ENCODE measurements around the gene TMEM63B. TPM values are rescaled to one million over a fixed set of nuclear protein-coding genes. Genes with fewer than 3 reads are reported as not detected.

TMEM63B gene
- total RNA-seq, 2 experiments from 2014 or later = 15.5 to 17.9 TPM

DNA sequence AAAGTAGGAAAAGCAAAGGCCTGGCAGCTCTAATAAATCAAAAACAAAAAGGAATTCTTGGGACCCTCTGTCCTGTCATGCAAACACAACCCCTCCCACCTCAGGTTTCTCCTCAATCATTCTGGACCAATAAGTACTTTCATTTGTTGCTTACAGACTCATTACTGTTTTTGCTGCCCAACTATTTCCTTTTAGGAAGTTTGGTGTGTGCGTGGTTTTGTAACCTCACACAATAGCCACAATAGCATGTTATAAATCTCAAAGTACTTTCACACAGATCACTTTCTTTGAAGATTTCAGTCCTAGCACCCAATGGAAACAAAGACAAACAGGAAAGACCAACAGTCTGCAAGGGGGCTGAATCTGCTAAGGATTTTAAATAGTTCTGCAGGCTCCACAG, 4.6 kb upstream of the TMEM63B start:
- CTCF ChIA-PET = interaction anchor here (0.7 to 1.1 kb wide), 3 partner anchors 9 to 27 kb away, joined by 3 to 6 read pairs (median 3); no protein-coding TSS in a partner anchor
- H3K4me3 Mint-ChIP-seq = peak overlapping the region; percentile 50
- POLR2A ChIA-PET = interaction anchor here (0.6 to 1.2 kb wide), 2 partner anchors 124 to 142 kb away, joined by 4 to 5 read pairs; partner anchors contain the start of gene HSP90AB1
- H3K36me3 Mint-ChIP-seq (ENCODE audit: low read depth) = peaks cover 35% of the 10 kb centered on the region
- peak overlapping the region; percentile 72 for H3K27ac Mint-ChIP-seq
- H3K4me1 Mint-ChIP-seq (ENCODE audit: low read depth) = peaks cover 78% of the 10 kb centered on the region
- H3K27me3 Mint-ChIP-seq (ENCODE audit: low read depth) = no peaks in the 10 kb centered on the region
- DNase-seq = peak; percentile 66
- ATAC-seq = peak; percentile 29
- H3K9me3 Mint-ChIP-seq (ENCODE audit: insufficient read depth) = no peaks in the 10 kb centered on the region

DNA sequence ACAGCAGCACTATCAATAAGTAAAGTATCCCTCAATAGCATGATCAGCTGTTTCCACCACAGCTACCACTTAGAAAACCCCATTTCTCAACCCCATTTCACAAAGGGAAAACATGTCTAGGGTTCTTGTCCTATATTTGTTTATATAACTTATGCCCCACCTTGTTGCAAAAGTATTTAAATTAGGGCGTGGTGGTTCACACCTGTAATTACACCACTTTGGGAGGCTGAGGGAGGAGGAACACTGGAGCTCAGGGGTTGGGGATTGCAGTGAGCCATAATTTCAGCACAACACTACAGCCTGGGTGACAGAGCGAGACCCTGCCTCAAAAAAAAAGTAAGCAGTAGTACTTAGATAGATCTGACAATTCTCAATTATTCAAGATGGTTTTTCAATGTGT, 3.8 kb upstream of the TMEM63B start:
- Mint-ChIP-seq H3K4me1 (ENCODE audit: low read depth) (peaks cover 75% of the 10 kb centered on the region), H3K36me3 (ENCODE audit: low read depth) (peaks cover 30% of the 10 kb centered on the region), H3K27ac (peak overlapping the region; percentile 72), H3K27me3 (ENCODE audit: low read depth) (no peaks in the 10 kb centered on the region), H3K9me3 (ENCODE audit: insufficient read depth) (no peaks in the 10 kb centered on the region), H3K4me3 (peak overlapping the region; percentile 50)
- CTCF ChIA-PET = interaction anchor here (0.7 to 1.1 kb wide), 2 partner anchors 10 to 24 kb away, joined by 3 to 6 read pairs; no protein-coding TSS in a partner anchor
- DNase-seq (no peak), ATAC-seq (no peak)
- POLR2A ChIA-PET = interaction anchor here (1.2 to 1.5 kb wide), 2 partner anchors 20 to 123 kb away, joined by 3 to 5 read pairs; partner anchors contain the start of gene HSP90AB1

DNA sequence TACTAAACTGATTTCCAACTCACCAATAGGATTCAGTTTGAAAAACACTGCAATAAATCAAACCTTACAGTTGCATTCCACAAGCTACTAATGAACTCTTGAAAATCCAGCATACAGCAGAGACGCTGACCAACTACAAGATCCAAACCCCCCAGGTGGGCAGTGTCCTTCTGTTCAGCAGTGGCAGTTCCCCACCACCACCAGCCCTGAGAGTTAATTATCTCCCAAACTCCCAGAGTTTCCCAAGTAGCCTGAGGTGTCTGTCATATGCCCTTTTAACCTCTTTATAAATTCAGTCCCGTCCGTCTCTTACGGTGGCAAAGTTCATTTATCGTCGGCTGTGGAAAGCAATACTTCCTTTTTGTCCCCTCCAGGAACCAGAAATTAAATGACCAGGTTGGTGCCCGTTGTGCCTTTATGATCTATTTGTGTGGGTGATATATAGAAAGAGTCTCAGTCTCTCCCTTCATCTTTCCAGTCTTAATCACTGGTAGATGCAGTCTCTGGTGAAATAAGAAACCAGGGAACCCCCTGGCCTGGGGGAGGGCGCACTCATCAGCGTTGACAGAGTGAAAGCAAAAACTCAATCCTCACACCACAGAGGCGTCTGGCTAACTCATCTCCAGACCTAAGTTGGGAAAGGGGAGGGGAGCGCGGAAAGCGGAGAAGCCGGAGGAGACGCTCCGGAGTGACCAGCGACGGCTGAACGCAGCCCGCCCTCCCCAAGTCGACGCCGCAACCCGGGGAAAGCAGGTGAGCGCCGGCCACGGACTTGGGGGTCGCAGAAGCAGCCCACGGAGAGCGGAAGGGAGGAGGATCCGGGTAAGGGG, 819 bp upstream of the TMEM63B start:
- POLR2A ChIA-PET = no interaction called here
- H3K4me3 Mint-ChIP-seq = peak overlapping the region; percentile 91

DNA sequence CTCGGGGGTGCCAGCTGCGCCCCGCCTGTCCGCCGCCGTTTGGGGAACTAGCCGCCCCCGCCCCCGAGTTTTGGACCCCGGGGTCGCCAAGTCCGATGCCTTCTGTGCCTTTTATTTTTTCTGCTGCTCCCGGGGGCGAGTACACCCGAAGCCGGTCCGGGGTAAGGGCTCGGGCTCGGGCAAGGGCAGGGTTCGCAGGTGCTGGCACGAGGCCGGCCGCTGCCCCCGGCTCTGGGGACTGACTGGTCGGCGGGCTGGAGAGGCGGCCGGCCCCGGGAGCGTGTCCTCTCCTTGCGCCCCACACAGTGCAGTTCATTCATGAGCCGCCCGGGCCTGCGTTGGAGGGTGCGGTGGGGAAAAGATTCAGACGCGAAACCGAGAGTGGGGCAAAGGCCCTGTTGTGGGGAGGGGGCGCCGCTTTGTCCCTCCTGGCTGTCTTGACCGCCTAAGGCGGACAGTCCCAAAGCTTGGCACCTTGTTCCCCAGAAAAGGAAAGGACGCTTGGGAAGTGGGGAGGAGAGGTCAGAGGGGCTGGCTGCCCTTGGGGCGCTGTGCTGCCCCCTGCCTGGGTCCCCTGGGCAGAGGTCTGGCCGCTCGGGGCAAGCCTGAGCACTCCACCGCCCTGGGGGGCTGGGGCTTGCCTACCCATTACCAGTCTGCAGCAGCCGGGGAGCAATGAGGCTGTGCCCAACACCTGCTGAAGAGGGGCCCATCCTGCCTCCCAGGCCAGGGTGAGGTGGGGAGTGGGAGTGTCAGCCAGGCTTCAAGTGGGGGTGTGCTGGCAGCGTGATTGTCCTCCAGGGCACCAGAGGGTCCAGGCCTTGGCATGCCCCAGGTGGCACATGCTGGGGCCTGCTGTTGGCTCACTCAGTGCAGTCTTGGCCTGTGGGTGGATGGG, 915 bp downstream of the TMEM63B start:
- Mint-ChIP-seq H3K4me3 (peak overlapping the region; percentile 72), H3K4me1 (ENCODE audit: low read depth) (peaks cover 47% of the 10 kb centered on the region), H3K9me3 (ENCODE audit: insufficient read depth) (no peaks in the 10 kb centered on the region), H3K36me3 (ENCODE audit: low read depth) (peaks cover 26% of the 10 kb centered on the region), H3K27ac (no peak overlapping the region), H3K27me3 (ENCODE audit: low read depth) (peaks cover 2% of the 10 kb centered on the region)
- ATAC-seq = no peak
- DNase-seq = peak; percentile 33
- POLR2A ChIA-PET = interaction anchor here (0.7 to 1.0 kb wide), 2 partner anchors 118 to 120 kb away, joined by 3 to 4 read pairs; partner anchors contain the start of gene HSP90AB1
- CTCF ChIA-PET = interaction anchor here (0.7 to 1.0 kb wide), 3 partner anchors 17 to 96 kb away, joined by 3 read pairs; no protein-coding TSS in a partner anchor

More for the DNA sequence above, 819 bp upstream of the TMEM63B start:
- CTCF ChIA-PET = no interaction called here
- Mint-ChIP-seq H3K27ac (peak overlapping the region; percentile 90), H3K4me1 (ENCODE audit: low read depth) (peaks cover 63% of the 10 kb centered on the region), H3K9me3 (ENCODE audit: insufficient read depth) (no peaks in the 10 kb centered on the region), H3K36me3 (ENCODE audit: low read depth) (peaks cover 26% of the 10 kb centered on the region), H3K27me3 (ENCODE audit: low read depth) (no peaks in the 10 kb centered on the region)
- DNase-seq (peak; percentile 71), ATAC-seq (peak; percentile 47)

DNA sequence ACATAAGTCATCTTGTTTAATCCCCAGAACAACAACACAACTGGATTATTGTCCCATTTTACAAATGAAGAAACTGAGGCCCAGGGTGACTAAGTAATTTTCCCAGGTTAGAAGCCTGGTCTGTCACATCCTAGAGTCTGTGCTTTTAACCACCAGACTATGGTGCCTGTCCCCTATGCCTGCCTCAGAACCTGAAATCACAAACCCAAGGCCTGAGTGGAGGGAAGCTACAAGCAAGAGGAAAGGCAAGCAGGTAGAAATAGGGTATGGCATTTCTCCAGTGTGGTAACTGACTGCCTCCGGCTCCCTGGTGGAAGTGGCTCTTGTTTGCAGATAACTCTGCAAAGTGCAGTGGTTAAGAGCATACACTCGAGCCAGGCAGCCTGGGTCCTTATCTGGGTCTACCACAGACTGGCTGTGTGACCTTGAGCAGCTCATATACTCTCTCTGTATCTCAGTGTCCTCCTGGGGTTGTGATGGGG, 2.5 kb downstream of the TMEM63B start:
- no peaks in the 10 kb centered on the region for H3K9me3 Mint-ChIP-seq (ENCODE audit: insufficient read depth)
- ATAC-seq (no peak), DNase-seq (no peak)
- peaks cover 33% of the 10 kb centered on the region for H3K4me1 Mint-ChIP-seq (ENCODE audit: low read depth)
- H3K27me3 Mint-ChIP-seq (ENCODE audit: low read depth) = peaks cover 2% of the 10 kb centered on the region
- peaks cover 14% of the 10 kb centered on the region for H3K36me3 Mint-ChIP-seq (ENCODE audit: low read depth)
- ChIA-PET CTCF (interaction anchor here (0.7 to 1.3 kb wide), 4 partner anchors 13 to 43 kb away, joined by 3 to 4 read pairs (median 4); no protein-coding TSS in a partner anchor), POLR2A (no interaction called here)
- H3K4me3 Mint-ChIP-seq = no peak overlapping the region
- H3K27ac Mint-ChIP-seq = no peak overlapping the region

DNA sequence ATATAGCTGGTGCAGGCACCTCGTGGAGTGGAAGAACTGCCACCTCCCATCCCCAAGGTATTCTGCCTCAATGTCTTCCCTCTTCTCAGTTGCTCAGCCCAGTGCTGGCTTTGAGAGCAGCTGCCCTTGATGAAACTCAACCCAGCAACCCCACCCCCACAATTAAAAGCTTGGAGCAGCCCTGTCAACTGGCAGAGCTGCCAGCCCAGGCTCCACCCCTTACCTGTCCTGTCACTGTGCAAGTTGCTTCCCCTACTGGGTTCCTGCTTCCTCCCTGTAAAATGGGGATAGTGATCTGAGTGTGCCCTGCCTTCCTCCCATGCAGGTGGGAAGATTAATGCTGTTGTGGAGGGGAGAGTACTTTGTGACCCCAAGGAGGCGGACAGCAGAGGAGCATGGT, 4.5 kb downstream of the TMEM63B start:
- Mint-ChIP-seq H3K27me3 (ENCODE audit: low read depth) (peaks cover 2% of the 10 kb centered on the region), H3K9me3 (ENCODE audit: insufficient read depth) (no peaks in the 10 kb centered on the region), H3K4me3 (no peak overlapping the region), H3K36me3 (ENCODE audit: low read depth) (no peaks in the 10 kb centered on the region), H3K27ac (no peak overlapping the region), H3K4me1 (ENCODE audit: low read depth) (peaks cover 16% of the 10 kb centered on the region)
- CTCF ChIA-PET = interaction anchor here (1.0 to 2.6 kb wide), 7 partner anchors 10 to 37 kb away, joined by 3 to 10 read pairs (median 3); no protein-coding TSS in a partner anchor
- POLR2A ChIA-PET = no interaction called here
- no peak for DNase-seq
- no peak for ATAC-seq

DNA sequence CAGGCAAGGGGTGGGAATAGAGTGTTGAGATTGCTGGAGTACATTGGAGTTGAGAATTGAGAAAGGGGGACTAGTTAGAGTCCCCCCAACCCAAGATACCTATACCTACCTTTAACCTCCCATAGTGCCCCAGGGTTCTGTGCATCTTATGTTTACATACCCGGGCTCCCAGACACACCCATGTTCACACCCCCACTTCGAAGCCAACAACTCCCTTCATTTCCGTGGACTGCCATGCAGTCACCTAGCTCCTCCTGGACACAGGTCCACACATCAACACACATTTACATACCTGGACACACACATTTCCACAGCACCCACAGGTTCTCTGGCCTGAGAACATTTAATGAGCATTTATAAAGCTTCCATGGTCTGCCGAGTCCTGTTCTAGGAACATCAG, 5.1 kb downstream of the TMEM63B start:
- Mint-ChIP-seq H3K27ac (no peak overlapping the region), H3K4me3 (no peak overlapping the region), H3K36me3 (ENCODE audit: low read depth) (no peaks in the 10 kb centered on the region), H3K27me3 (ENCODE audit: low read depth) (peaks cover 2% of the 10 kb centered on the region), H3K9me3 (ENCODE audit: insufficient read depth) (no peaks in the 10 kb centered on the region), H3K4me1 (ENCODE audit: low read depth) (peaks cover 16% of the 10 kb centered on the region)
- ATAC-seq (no peak), DNase-seq (no peak)
- POLR2A ChIA-PET = no interaction called here
- CTCF ChIA-PET = interaction anchor here (0.7 to 2.6 kb wide), 8 partner anchors 10 to 113 kb away, joined by 3 to 10 read pairs (median 3); no protein-coding TSS in a partner anchor

DNA sequence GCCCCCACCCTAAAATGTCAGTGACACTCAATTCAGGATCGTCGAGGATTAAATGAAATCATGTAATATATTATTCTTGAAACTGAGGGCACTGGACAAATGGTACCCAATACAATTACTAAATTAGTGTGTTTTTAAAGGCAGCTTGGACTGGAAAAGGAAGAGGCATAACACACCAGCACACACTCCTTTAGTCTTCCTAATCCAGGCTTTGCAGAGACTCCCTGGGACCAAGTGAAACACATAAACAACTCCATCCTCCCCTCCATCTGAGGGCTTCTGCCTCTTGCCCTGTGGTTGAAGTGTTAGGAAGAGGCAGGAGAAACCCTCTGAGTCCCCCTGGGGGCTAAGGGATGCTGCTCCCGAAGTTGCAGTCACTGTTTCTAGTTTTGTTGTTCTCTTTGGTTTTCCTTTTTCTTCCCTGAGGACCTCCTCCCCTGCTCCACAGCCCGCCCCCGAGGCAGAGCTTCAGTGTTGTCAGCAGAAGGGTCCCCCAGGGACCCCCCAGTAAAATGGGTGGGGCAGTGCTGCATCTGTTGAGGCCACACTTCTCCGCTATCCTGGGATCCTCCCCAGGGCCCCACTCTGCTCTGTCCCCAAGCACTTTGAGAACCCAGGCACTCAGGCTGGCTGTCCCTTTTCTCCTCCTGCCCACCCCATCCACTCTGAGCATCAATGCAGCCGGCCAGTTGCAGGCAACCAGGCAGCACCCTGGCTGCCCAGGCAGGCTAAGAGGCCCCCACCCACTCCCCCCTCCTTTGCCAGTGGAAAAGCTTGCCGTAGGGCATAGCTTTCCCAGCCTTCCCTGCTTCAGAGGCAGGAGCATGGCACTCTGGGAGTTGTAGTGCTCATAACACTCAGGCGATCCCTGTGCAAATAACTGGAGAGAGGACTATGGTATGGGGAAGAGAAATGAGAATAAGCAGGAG, 5.9 kb downstream of the TMEM63B start:
- DNase-seq (no peak), ATAC-seq (no peak)
- no peak overlapping the region for H3K27ac Mint-ChIP-seq
- CTCF ChIA-PET = interaction anchor here (0.7 to 2.6 kb wide), 4 partner anchors 17 to 112 kb away, joined by 3 to 10 read pairs (median 4); no protein-coding TSS in a partner anchor
- peaks cover 14% of the 10 kb centered on the region for H3K4me1 Mint-ChIP-seq (ENCODE audit: low read depth)
- H3K4me3 Mint-ChIP-seq = no peak overlapping the region
- POLR2A ChIA-PET = no interaction called here
- H3K27me3 Mint-ChIP-seq (ENCODE audit: low read depth) = peaks cover 2% of the 10 kb centered on the region
- no peaks in the 10 kb centered on the region for H3K36me3 Mint-ChIP-seq (ENCODE audit: low read depth)
- no peaks in the 10 kb centered on the region for H3K9me3 Mint-ChIP-seq (ENCODE audit: insufficient read depth)

DNA sequence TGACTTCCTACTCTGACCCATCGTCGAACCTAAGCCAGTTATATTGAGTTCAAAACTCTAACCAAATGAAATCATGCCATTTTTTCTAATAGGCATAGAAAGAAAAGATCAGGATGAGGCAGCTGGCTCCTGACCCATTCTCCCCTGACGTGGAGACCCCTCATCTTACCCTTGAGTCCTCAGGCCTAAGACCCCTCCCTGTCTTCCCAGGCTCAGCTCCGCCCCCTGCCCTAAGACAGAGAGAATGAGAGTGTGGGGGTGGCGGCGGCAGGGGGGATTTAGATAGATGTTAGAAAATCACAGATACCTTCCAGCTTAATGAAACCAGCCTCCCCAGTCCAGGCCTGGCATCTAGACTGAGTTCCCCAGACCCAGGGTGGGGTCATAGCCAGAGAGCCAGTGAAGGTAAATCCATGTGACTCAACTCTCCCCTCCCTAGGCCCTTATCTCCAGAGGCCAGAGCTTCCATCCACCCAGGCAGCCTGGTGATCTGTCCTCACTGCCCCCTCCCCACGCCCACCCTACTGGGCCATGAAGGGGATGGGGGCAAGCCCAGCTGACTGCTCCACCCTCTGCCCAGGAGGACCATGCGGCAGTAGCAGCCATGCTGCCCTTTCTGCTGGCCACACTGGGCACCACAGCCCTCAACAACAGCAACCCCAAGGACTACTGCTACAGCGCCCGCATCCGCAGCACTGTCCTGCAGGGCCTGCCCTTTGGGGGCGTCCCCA, 6.8 kb downstream of the TMEM63B start:
- Mint-ChIP-seq H3K9me3 (ENCODE audit: insufficient read depth) (no peaks in the 10 kb centered on the region), H3K4me3 (no peak overlapping the region), H3K27ac (no peak overlapping the region), H3K4me1 (ENCODE audit: low read depth) (peaks cover 8% of the 10 kb centered on the region), H3K27me3 (ENCODE audit: low read depth) (peaks cover 2% of the 10 kb centered on the region), H3K36me3 (ENCODE audit: low read depth) (peaks cover 2% of the 10 kb centered on the region)
- CTCF ChIA-PET = no interaction called here
- POLR2A ChIA-PET = no interaction called here
- DNase-seq = no peak
- ATAC-seq = no peak

DNA sequence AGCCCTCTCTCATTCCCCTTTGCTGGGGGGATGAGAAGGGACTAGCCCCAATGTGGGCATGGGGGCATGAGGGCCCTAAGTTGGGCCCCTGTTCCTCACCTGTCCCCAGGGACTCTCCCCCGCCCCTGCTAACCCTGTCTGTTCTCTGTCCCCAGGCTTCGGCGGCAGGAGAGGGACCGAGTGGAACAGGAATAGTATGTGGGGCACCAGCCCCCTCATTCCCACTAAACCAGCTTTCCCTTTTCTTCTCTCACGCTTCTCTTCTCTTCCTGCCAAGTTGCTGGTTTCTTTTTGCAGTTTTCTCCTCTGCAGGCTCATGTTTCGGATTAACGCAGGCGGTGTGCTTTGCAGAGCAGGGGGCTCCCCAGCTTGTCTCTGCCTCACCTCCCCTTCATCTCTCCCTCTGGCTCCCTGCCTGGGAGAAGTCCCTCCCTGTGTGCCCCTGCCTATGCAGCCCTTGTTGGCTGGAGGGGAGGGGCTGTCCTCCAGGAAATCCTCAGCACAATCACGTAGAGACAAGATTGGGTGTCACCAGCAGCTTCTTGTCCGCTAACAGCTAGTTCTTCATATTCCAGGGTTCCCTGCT, 7.9 kb downstream of the TMEM63B start:
- Mint-ChIP-seq H3K4me1 (ENCODE audit: low read depth) (peaks cover 2% of the 10 kb centered on the region), H3K27me3 (ENCODE audit: low read depth) (peaks cover 2% of the 10 kb centered on the region), H3K36me3 (ENCODE audit: low read depth) (peaks cover 5% of the 10 kb centered on the region), H3K27ac (no peak overlapping the region), H3K4me3 (no peak overlapping the region), H3K9me3 (ENCODE audit: insufficient read depth) (no peaks in the 10 kb centered on the region)
- ATAC-seq (no peak), DNase-seq (no peak)
- CTCF ChIA-PET = no interaction called here
- POLR2A ChIA-PET = no interaction called here
